NB4 (cell line): Measurements from ENCODE around the gene TBP.

ENCODE experiments used
- DNase-seq: peaks from one replicate; pipeline ENCODE4 v3.0.0; 2010; ENCODE audit warnings: low read depth
- H3K4me3 ChIP-seq: one replicate; pipeline ENCODE4 v1.5.1; 2011; ENCODE audit warnings: mild to moderate bottlenecking, low read depth, low read length, moderate library complexity
- CTCF ChIP-seq: IDR thresholded peaks from one replicate; pipeline ENCODE4 v1.5.1; 2012; ENCODE audit warnings: low read depth, low read length
- MAX ChIP-seq: IDR thresholded peaks from 2 replicates; pipeline ENCODE4 v1.6.1; 2011; ENCODE audit warnings: low read depth, low read length
- MYC ChIP-seq: IDR thresholded peaks from 2 replicates; pipeline ENCODE4 v1.6.1; 2011; ENCODE audit warnings: low read depth, low read length
- POLR2A ChIP-seq: IDR thresholded peaks from 2 replicates; pipeline ENCODE4 v1.6.1; 2011; ENCODE audit warnings: mild to moderate bottlenecking; ENCODE audit not compliant: insufficient read length; ENCODE audit errors: extremely low read depth

Gene TBP

DNA sequence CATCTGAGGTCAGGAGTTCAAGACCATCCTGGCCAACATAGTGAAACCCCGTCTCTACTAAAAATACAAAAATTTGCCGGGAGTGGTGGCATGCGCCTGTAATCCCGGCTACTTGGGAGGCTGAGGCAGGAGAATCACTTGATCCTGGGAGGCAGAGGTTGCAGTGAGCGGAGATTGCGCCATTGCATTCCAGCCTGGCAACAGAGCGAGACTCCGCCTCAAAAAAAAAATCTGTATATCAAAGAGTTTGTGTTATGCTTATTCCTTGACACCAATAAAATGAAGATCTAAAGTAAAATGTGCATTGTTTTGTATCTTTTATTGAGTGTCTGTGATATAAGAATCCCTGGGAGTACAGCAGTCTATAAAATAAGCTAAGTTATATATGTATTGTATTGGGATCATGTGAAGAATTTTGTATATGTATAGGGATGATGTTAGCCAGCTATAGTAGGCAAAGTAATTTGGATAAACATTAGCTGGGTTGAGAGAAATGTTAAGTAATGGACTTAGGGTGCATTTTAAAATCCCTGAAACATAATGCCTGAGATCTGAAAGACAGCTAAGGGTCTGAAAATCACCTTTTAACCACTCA, 10.9 kb downstream of the TBP start:
- TF ChIP-seq CTCF (no peak), MAX (no peak), MYC (no peak), POLR2A (no peak)
- DNase-seq: no peak
- no peak overlapping the region for H3K4me3 ChIP-seq

DNA sequence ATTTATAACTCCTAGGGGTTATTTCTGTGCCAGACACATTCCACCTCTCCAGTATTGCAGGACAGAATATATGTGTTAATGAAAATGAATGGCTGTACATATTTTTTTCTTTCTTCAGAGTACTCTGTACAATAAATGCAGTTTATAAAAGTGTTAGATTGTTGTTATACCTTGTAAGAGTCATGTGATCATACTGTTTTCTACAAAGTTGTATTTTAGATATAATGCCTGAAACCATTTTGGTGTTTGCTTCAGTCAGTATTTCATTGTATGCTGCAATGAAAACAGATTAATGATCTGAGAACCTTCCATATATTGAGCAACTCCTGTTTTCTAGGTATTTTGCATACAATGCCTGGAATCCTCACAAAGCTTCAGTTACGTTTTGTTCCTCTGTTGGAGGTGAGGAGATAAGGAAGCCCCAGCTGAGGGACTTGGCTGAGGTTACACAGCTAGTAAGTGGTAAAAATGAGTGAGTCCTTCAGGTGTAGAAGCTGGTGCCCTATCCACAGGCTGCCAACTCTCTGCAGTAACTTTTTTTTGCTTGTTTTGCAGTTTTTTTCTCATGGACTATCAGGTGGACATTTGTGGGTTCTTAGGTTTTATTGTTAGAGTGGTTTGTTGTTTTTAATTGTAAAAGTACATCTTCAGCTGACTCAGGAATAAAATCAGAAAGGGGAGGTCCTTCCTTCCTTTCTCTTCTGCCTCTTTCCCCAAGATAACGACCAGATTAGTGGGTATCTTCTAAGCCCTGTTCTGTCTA, 18.7 kb downstream of the TBP start:
- no peak overlapping the region for H3K4me3 ChIP-seq
- DNase-seq: no peak
- TF ChIP-seq MYC (no peak), POLR2A (no peak), CTCF (no peak), MAX (no peak)

GRCh38 chr6:170575250-170575649, 21.1 kb downstream of the TBP start:
- DNase-seq: peak; percentile 42
- no peak overlapping the region for H3K4me3 ChIP-seq
- TF ChIP-seq CTCF: peak; percentile 32
- no peak for TF ChIP-seq MAX

DNA sequence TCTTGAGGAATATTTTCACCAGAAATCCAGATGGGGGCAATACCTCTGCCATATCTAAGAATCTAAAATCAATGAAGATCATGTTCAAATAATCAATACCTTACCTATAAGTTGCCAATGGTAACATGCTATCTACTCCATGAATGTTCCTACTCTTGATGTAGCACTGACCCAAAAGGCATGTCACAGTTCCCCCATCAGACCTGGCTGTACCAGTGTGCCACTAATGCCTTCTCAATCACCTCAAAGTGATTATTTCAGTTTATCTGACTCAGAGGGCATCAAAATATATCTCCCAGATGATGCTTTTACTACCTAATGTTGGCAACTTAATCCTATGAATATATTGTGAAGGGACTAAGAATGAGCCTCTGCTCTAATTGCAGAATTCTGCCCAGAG, 24.7 kb downstream of the TBP start:
- TF ChIP-seq CTCF (no peak), POLR2A (no peak), MYC (no peak), MAX (no peak)
- no peak overlapping the region for H3K4me3 ChIP-seq
- no peak for DNase-seq

DNA sequence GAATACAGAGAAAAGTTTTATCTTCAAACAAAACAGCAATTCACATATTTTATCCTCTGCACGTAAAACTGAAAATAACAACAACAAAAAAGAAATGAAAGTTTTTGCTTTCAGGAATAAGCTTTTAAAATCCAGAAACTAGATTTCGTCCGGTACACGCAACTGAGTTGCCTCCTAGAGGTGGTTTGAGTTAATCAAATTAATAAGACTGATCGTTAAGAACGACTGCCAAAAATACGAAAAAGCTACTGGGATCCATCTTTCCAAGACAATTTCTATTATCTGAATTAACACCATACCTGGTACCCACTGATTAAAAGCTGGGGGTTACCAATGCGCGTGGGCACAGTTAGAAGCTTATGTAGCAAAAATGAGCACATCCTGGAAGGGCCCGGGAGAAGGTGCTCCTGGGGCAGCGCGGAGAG, 29.6 kb downstream of the TBP start:
- peak overlapping the region; percentile 88 for H3K4me3 ChIP-seq
- no peak for DNase-seq
- peak; percentile 2 for TF ChIP-seq CTCF
- TF ChIP-seq MYC: no peak
